KOPT-K1 (cell line): ENCODE data around the gene DMRTB1.
"Not testable (repeated sequence)": the region's sequence is repeated elsewhere in the genome, so short reads cannot be mapped to it uniquely, and the experiment has no call there.

ENCODE experiments used
- H3K27ac ChIP-seq: fragments of 200-600 bp; sonication (generic); 2 replicates; pipeline ENCODE4 v1.5.1; 2016; ENCODE audit warnings: antibody characterized with exemption, mild to moderate bottlenecking, low read depth, low read length; ENCODE audit not compliant: poor library complexity, severe bottlenecking
- H3K36me3 ChIP-seq: fragments of 200-600 bp; sonication (generic); 2 replicates; pipeline ENCODE4 v1.5.1; 2017; ENCODE audit warnings: antibody characterized with exemption, mild to moderate bottlenecking, low read length, moderate library complexity; ENCODE audit not compliant: insufficient read depth
- H3K9me3 ChIP-seq: fragments of 200-600 bp; sonication (generic); 2 replicates; pipeline ENCODE4 v1.5.1; 2017; ENCODE audit warnings: antibody characterized with exemption, low read length, mild to moderate bottlenecking; ENCODE audit not compliant: insufficient read depth, poor library complexity, severe bottlenecking

Gene DMRTB1

DNA sequence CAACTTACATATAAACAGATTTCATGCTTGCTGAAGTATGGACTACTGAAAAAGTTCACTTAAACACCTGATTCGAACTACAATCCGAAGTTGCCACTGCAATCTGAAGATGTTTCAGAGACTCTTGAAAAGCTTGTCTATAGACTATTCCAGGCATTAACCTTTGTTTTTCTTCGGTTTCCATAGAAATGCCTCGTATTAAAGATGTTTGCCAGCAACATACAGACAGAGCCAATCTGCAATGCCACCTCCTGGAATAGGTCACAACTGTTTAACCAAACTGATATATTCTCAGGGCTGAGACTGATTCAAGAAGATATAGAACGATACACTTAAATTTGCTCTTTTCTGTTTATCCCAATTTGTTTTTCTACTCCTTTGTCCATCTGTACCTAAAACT, 28.9 kb upstream of the DMRTB1 start:
- no peak overlapping the region for H3K27ac ChIP-seq
- H3K9me3 ChIP-seq = no peaks in the 10 kb centered on the region
- no peaks in the 10 kb centered on the region for H3K36me3 ChIP-seq

DNA sequence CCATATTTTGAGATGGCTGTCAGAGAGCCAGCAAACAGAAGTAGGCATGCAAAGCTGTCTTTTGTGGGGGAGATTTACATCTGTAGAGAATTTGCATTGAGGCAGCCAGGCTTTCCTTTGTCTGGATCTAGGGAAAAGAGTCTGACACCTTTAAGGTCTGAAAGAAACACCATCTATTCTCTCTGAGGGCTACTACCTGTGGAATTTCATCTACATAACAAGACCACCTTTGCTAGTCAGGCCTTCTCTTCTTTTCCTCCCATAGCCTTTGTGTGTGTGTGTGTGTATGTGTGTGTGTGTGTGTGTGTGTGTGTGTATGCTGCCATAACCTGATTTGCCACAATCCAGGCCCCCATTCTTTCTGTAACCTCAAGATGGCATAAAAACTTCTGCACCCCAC, 28.4 kb upstream of the DMRTB1 start:
- Histone ChIP-seq H3K27ac (no peak overlapping the region), H3K36me3 (no peaks in the 10 kb centered on the region), H3K9me3 (no peaks in the 10 kb centered on the region)

DNA sequence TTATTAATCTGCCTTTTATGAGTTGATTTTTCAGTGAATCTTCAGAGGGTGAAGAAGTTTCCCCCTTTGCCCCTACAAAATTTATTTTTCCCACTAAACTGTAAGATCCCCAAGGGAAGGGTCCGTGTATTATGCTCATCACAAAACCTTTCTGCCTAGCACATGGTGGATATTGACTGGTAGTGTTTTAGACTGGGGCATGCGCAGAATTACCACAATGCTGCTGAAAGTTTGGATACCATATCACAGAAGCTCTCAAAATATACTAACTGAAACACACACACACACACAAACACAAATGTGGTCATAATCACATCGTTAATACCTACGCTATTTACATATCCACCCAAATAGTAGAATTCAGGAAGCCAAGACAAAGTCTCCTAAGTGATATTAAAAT, 28.0 kb upstream of the DMRTB1 start:
- no peak overlapping the region for H3K27ac ChIP-seq
- H3K9me3 ChIP-seq = no peaks in the 10 kb centered on the region
- no peaks in the 10 kb centered on the region for H3K36me3 ChIP-seq

DNA sequence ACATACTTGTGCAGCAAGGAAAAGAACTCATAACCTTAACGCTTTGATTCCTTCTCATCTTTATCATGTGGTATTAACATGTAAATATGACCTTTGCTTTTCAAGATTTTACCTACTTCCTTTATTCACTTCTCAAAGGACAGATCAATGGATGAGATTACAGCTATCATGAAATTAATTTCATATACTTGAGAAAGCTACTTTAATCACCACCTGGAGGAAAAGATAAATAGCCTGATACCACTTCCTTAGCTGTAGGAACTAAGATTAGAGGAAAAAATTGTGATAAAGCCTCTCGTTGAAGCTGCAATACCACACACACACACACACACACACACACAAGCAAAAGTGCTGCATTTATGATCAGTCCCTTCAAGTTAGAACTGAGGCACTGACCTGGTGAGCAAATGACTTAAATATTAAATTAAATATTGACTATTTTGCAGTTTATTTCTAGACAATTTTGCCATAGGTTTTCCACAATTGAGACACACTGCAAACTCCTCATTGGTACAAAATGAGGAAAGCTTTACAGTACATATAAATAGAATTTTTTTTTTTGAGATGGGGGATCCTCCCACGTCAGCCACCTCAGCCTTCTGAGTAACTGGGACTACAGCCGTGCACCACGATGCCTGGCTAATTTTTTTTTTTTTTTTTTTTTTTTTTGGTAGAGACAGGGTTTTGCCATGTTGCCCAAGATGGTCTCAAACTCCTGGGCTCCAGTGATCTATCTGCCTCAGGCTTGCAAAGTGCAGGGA, 27.2 kb upstream of the DMRTB1 start:
- H3K36me3 ChIP-seq = no peaks in the 10 kb centered on the region
- H3K27ac ChIP-seq = no peak overlapping the region
- no peaks in the 10 kb centered on the region for H3K9me3 ChIP-seq

DNA sequence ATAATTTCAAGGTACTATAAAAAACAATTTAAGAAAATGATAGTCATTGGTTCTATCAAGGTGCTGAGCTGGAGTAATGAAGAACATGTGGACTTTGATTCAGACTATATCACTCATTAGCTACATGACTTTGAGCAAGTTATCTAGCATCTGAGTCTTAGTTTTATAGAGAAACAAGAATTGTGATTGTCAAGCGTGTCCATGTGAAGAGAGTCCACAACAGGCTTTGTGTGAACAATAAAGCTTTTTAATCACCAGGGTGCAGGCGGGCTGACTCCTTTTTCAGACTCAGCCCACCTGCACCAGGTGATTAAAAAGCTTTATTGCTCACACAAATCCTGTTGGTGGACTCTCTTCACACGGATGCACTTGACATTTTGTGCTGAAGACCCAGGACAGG, 26.6 kb upstream of the DMRTB1 start:
- H3K9me3 ChIP-seq = no peaks in the 10 kb centered on the region
- no peak overlapping the region for H3K27ac ChIP-seq
- H3K36me3 ChIP-seq = no peaks in the 10 kb centered on the region

DNA sequence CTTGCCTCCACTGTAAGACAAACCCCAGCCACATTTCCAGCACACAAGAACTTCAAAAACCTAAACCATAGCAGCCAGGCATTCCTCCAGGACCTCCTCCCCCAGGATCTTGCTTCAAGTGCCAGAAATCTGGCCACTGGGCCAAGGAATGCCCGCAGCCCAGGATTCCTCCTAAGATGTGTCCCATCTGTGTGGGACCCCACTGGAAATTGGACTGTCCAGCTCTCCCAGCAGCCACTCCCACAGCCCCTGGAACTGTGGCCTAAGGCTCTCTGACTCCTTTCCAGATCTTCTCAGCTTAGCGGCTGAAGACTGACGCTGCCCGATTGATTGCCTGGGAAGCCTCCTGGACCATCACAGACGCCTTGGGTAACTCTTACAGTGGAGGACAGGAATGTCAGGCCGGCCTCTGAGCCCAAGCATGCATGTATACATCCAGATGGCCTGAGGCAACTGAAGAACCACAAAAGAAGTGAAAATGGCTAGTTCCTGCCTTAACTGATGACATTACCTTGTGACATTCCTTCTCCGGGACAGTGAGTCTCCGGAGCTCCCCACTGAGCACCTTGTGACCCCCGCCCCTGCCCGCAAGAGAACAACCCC, 24.7 kb upstream of the DMRTB1 start:
- not testable (repeated sequence) for H3K9me3 ChIP-seq, H3K27ac ChIP-seq, H3K36me3 ChIP-seq

DNA sequence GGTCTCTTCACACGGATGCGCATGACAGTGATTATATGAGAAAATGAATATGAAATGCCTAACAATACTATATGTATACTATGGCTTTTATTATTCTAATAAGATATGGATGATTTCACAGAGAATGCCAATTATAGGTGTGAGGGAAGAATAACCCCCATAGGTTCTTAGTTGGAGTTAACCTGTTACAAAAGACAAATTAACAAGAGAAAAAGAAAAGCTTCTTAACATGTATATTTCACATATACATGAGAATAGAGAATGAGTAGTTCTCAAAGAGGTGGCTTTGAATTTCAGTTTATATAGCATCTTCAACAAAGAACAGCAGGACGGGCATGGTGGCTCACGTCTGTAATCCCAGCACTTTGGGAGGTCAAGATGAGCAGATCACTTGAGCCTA, 24.0 kb upstream of the DMRTB1 start:
- H3K9me3 ChIP-seq = no peaks in the 10 kb centered on the region

DNA sequence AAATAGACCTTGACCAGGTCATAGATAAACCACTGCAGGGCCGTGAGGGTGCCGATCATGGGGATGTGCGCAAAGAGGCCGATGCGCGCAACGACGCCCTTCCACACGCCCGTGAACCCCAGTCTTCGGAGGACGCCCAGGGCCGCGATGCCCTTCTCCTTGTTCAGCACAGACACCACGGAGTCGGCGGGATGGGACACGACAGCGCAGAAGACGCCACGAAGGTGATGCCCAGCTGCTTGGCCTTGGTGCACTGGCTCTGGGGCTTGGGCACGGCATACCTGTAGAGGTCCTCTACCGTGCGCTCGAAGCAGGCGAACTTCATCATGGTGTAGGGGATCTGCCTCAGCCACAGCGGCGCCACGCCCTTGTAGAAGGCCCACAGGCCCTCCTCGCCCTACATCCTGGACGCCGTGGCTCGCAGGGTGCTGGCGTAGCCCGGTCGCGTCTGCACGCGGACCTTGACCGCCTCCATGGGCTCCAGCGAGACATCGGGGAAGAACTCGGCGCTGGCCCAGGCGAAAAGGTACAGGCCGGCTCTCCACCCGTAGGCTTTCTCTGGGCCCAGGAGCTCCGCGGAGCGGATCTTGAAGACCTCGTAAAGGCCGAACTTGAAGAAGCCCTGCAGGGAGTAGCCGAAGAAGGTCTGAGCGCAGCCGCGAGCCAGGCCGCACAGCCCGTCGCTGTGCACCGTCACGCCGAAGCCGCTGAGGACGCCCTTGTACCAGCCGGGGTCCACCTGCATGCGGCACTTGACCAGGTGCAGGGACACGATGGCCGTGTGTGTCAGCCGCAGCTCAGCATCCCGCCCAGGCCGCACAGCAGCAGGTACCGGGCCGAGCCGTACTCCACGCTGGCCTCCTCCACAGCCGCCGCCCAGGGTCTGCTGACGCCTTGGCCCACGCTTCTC, 20.5 kb upstream of the DMRTB1 start:
- Histone ChIP-seq H3K27ac (no peak overlapping the region), H3K36me3 (no peaks in the 10 kb centered on the region)

More for the DNA sequence above, 24.0 kb upstream of the DMRTB1 start:
- Histone ChIP-seq H3K36me3 (no peaks in the 10 kb centered on the region), H3K27ac (no peak overlapping the region)

DNA sequence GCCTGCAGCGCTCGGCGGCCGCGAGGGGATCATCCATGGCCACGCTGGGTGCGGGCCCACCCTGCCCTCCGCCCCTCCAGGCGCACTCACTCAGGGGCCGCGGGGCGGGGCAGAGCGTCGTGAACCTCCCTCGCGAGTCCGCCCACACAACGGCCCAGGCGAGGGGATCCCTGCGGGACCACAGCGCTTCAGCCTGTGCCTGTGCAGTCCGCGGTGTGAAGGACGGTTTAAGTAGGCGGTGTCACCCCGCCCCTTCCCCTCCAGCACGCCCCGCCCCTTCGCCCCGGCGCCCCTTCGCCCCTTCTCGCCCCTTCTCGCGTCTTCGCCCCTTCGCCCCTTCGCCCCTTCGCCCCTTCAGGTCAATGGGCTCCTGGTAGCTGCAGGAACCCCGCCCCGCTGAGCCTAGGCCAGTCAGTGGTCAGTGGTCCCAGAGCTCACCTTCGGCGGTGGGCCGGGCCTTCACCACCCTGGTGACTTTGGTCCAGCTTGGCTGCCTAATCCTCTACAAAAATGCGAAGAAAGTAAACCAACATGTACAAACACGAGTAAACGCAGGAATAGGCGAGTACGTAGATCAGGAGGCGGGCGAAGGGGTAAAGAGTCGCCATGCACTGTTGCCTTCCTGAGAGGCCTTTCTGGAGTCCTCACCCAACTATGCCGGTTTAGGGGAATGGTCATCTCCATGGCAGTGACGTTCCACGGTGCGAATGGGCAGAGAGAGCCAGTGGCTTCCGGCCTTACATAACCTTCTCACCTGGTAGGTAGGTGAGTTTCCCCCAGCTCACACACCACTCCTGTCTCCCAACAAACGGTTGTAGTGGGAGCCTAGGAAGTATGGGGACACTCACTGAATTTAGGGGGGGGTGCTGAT, 19.6 kb upstream of the DMRTB1 start:
- Histone ChIP-seq H3K9me3 (no peaks in the 10 kb centered on the region), H3K27ac (no peak overlapping the region), H3K36me3 (no peaks in the 10 kb centered on the region)

More for the DNA sequence above, 20.5 kb upstream of the DMRTB1 start:
- H3K9me3 ChIP-seq = no peaks in the 10 kb centered on the region

DNA sequence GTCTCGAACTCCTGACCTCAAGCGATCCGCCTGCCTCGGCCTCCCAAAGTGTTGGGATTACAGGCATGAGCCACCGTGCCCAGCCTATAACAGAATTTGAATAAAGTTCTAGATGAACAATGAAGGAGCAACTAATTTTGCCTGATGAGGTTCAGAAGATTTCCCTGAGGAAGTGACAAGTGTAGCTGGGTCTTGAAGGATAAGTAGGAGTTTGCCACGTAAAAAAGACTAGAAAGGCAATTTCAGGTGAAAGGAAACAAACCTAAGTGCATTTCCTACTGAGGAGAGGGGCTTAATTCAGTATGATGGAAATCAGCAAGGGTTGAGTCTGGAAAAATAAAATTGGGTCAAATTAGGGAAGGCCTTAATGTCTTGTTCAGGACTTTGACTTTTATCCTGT, 18.6 kb upstream of the DMRTB1 start:
- Histone ChIP-seq H3K27ac (no peak overlapping the region), H3K9me3 (peaks cover 1% of the 10 kb centered on the region), H3K36me3 (no peaks in the 10 kb centered on the region)

DNA sequence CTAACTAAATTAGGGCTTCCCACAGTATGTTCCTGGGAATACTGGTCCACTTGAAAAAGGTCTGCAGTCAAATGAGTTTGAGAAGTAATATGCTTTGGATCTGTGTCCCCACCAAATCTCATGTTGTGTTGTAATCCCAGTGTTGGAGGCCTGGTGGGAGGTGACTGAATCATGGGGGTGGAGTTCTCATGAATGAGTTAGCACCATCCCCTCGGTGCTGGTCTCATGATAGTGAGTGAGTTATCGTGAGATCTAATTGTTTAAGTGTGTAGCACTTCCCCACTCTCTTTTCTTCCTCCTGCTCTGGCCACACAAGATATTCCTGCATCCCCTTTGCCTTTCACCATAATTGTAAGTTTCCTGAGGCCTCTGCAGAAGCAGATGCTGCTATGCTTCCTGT, 16.9 kb upstream of the DMRTB1 start:
- H3K36me3 ChIP-seq = no peaks in the 10 kb centered on the region
- no peak overlapping the region for H3K27ac ChIP-seq

DNA sequence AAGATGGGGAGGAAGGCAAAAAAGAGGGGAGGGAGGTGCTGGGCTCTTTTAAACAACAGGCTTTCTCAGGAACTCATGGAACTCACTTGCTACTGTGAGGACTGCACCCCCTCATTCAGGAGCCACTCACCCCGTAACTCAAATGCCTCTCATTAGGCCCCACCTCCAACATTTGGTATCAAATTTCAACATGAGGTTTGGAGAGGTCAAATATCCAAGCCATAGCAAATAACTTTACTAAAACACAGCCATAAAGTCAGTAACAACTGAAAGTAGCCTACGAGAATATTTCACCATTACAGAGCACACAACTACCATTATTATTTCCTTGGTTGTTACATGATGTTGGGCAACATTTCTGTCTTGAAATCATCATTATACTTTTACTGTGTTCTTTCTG, 13.1 kb upstream of the DMRTB1 start:
- no peaks in the 10 kb centered on the region for H3K36me3 ChIP-seq
- H3K9me3 ChIP-seq = peaks cover 6% of the 10 kb centered on the region
- no peak overlapping the region for H3K27ac ChIP-seq

More for the DNA sequence above, 16.9 kb upstream of the DMRTB1 start:
- H3K9me3 ChIP-seq = peaks cover 6% of the 10 kb centered on the region

DNA sequence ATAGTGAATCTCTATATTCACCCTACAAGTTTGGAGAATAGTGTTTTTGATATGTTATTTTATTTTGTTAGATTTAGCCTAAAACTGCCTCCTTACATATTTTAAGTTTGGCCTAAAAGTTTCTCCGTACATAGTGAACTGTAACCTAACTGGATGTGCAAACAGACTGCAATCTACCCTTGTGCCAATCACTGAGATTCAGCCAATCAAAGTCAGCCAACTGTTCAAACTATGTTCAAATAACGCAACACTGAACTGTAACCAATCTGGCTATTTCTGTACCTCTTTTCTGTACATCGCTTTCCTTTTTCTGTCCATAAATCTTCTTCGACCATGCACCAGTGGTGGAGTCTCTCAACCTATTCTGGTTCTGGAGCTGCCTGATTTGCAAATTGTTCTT, 11.8 kb upstream of the DMRTB1 start:
- Histone ChIP-seq H3K9me3 (peaks cover 6% of the 10 kb centered on the region), H3K36me3 (no peaks in the 10 kb centered on the region), H3K27ac (no peak overlapping the region)

DNA sequence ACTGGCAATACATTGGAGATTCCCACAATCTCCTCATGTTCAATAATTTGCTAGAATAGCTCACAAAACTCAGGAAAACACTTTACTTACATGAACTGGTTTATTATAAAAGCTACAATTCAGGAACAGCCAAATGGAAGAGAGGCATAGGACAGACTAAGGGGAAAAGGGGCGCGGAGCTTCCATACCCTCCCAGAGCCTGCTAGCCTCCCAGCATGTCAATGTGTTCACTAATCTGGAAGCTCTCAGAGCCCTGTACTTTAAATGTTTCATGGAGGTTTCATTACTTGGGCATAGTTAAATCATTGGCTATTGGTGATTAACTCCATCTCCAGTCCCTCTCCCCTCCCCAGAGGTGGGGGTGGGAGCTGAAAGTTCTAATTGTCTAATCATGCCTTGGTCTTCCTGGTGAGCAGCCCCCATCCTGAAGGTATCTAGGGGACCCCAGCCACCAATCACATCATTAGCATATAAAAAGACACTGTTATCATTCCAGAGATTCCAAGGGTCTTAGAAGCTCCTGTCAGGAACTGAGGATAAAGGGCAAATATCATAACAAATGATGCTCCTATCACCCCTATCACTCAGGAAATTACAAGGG, 10.9 kb upstream of the DMRTB1 start:
- Histone ChIP-seq H3K36me3 (no peaks in the 10 kb centered on the region), H3K27ac (no peak overlapping the region)

More for the DNA sequence above, 10.9 kb upstream of the DMRTB1 start:
- peaks cover 6% of the 10 kb centered on the region for H3K9me3 ChIP-seq
